ENCODE results near the gene COG5.

DNA sequence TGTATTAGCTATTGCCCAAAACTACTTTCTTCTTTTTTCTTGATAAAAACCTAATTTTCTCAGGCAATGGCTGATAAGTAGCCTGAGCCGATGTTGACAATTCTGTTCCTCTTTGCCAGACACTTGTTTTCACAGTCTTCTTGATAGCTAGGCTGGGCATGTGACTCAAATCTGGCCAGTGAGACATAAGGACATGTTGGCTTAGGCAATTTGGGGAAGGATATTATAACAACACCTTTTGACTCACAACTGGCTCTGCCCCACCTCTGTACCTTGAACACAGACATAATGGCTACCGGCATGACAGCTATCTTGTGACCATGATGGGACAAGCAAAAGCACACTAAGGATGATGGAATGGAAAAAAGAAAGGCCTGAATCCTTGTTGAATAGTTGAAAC is 166.7 kb downstream of the COG5 start:
- TF ChIP-seq, protein P1, sequence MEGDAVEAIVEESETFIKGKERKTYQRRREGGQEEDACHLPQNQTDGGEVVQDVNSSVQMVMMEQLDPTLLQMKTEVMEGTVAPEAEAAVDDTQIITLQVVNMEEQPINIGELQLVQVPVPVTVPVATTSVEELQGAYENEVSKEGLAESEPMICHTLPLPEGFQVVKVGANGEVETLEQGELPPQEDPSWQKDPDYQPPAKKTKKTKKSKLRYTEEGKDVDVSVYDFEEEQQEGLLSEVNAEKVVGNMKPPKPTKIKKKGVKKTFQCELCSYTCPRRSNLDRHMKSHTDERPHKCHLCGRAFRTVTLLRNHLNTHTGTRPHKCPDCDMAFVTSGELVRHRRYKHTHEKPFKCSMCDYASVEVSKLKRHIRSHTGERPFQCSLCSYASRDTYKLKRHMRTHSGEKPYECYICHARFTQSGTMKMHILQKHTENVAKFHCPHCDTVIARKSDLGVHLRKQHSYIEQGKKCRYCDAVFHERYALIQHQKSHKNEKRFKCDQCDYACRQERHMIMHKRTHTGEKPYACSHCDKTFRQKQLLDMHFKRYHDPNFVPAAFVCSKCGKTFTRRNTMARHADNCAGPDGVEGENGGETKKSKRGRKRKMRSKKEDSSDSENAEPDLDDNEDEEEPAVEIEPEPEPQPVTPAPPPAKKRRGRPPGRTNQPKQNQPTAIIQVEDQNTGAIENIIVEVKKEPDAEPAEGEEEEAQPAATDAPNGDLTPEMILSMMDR (conservative IDR thresholded peaks at IDR 0.05; ENCODE audit: low read depth, low read length), result no peak
- TF ChIP-seq EZH2 (IDR thresholded peaks at IDR 0.05; ENCODE audit: borderline replicate concordance, low read depth, low read length, poor library complexity, severe bottlenecking), result no peak
